OCI-LY1 (cell line): ENCODE data around the gene SALL3.

Experiments
- EZH2 ChIP-seq: fragments of 200-600 bp; sonication (generic), shearing (Covaris generic); IDR thresholded peaks from 2 replicates; pipeline ENCODE4 v1.8.0; 2017; ENCODE audit warnings: borderline replicate concordance, mixed run types, mild to moderate bottlenecking, antibody characterized with exemption, low read length, moderate library complexity, mixed read lengths
- TF ChIP-seq, protein P1 (sequence below): fragments of 200-600 bp; sonication (generic), shearing (Covaris generic); IDR thresholded peaks from 2 replicates; pipeline ENCODE4 v1.5.1; 2017; ENCODE audit warnings: mild to moderate bottlenecking, antibody characterized with exemption, low read length, moderate library complexity, mixed read lengths

DNA sequence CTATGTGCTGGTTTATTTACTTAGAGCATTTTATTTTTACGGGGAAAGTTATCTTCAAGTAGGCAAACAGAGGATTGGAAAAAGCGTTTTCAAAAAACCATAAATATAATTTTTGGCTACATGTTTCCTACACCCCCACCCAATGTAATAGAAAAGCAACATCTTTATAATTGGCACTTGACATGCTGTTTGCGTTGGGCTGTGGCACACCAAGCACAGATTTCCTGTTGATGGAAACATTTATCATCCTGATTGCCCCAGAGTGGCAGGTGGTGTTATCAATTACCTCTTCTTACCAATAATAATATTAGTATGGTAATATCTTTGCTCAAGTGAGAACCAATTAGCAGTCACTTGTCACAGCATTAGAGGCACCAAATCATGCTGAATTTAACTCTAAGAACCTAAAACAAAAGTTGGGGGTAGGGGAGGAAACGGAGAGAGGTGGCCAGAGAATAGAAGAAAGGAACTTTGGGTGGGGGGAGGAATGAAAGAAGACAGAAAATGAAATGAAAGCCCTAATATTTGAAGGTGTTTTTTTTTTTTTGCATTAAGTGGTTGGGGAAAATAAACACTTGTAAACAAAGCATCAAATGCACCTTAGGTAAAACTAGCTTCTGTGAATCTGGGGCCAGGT is 3.8 kb upstream of the SALL3 start:
- TF ChIP-seq, protein P1, sequence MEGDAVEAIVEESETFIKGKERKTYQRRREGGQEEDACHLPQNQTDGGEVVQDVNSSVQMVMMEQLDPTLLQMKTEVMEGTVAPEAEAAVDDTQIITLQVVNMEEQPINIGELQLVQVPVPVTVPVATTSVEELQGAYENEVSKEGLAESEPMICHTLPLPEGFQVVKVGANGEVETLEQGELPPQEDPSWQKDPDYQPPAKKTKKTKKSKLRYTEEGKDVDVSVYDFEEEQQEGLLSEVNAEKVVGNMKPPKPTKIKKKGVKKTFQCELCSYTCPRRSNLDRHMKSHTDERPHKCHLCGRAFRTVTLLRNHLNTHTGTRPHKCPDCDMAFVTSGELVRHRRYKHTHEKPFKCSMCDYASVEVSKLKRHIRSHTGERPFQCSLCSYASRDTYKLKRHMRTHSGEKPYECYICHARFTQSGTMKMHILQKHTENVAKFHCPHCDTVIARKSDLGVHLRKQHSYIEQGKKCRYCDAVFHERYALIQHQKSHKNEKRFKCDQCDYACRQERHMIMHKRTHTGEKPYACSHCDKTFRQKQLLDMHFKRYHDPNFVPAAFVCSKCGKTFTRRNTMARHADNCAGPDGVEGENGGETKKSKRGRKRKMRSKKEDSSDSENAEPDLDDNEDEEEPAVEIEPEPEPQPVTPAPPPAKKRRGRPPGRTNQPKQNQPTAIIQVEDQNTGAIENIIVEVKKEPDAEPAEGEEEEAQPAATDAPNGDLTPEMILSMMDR: no peak
- no peak for TF ChIP-seq EZH2
